COLO668 (cell line): ENCODE measurements around the gene DNAH3.
"Not testable (repeated sequence)": the region's sequence is repeated elsewhere in the genome, so short reads cannot be mapped to it uniquely, and the experiment has no call there.

ENCODE experiments used
- DNase-seq: peaks from one replicate; lab custom pipeline; 2025; ENCODE audit not compliant: unreplicated experiment; lab: John Stamatoyannopoulos, UW

Gene DNAH3

GRCh38 chr16:21167929-21168602, 17.4 kb upstream of the DNAH3 start:
- DNase-seq = no peak

GRCh38 chr16:21167360-21167759, 16.7 kb upstream of the DNAH3 start:
- DNase-seq = no peak

GRCh38 chr16:21166561-21166961, 15.9 kb upstream of the DNAH3 start:
- no peak for DNase-seq

- DNase-seq = no peak
Measured at GRCh38 chr16:21164521-21165168, 14.0 kb upstream of the DNAH3 start.

- no peak for DNase-seq
Measured at GRCh38 chr16:21163576-21163975, 12.9 kb upstream of the DNAH3 start.

- DNase-seq = no peak
Measured at GRCh38 chr16:21162661-21163151, 12.1 kb upstream of the DNAH3 start.

GRCh38 chr16:21161211-21161610, 10.6 kb upstream of the DNAH3 start:
- DNase-seq = no peak

GRCh38 chr16:21160276-21160675, 9.6 kb upstream of the DNAH3 start:
- DNase-seq = no peak

GRCh38 chr16:21159281-21159951, 8.8 kb upstream of the DNAH3 start:
- DNase-seq = no peak

GRCh38 chr16:21158208-21159110, 7.8 kb upstream of the DNAH3 start, which contains the start of gene LDAF1:
LDAF1 (plus strand) TSS chr16:21158674; CDS start chr16:21161183, 2,509 bp downstream.
- peak; percentile 79 for DNase-seq

- DNase-seq = peak; percentile 10
Measured at GRCh38 chr16:21157632-21158031, 7.0 kb upstream of the DNAH3 start.

- peak; percentile 33 for DNase-seq
Measured at GRCh38 chr16:21156767-21157467, 6.3 kb upstream of the DNAH3 start.

- DNase-seq = not testable (repeated sequence)
Measured at GRCh38 chr16:21156011-21156410, 5.4 kb upstream of the DNAH3 start.

GRCh38 chr16:21153124-21153729, 2.6 kb upstream of the DNAH3 start:
- not testable (repeated sequence) for DNase-seq

GRCh38 chr16:21152160-21153030, 1.7 kb upstream of the DNAH3 start:
- peak; percentile 29 for DNase-seq

GRCh38 chr16:21145738-21146137, 4.9 kb downstream of the DNAH3 start:
- no peak for DNase-seq

- DNase-seq = no peak
Measured at GRCh38 chr16:21134053-21134452, 16.6 kb downstream of the DNAH3 start.

- no peak for DNase-seq
Measured at GRCh38 chr16:21130811-21131210, 19.8 kb downstream of the DNAH3 start.

- DNase-seq = no peak
Measured at GRCh38 chr16:21128991-21129390, 21.7 kb downstream of the DNAH3 start.
